CD4-positive, alpha-beta T cell treated with Interleukin-15 for 4 hours (primary cell): ENCODE results near the gene TMEM72.

ENCODE experiments used
- DNase-seq: peaks from one replicate; pipeline ENCODE4 v3.0.0-alpha.2; 2020; ENCODE audit warnings: low spot score

TMEM72 gene

DNA sequence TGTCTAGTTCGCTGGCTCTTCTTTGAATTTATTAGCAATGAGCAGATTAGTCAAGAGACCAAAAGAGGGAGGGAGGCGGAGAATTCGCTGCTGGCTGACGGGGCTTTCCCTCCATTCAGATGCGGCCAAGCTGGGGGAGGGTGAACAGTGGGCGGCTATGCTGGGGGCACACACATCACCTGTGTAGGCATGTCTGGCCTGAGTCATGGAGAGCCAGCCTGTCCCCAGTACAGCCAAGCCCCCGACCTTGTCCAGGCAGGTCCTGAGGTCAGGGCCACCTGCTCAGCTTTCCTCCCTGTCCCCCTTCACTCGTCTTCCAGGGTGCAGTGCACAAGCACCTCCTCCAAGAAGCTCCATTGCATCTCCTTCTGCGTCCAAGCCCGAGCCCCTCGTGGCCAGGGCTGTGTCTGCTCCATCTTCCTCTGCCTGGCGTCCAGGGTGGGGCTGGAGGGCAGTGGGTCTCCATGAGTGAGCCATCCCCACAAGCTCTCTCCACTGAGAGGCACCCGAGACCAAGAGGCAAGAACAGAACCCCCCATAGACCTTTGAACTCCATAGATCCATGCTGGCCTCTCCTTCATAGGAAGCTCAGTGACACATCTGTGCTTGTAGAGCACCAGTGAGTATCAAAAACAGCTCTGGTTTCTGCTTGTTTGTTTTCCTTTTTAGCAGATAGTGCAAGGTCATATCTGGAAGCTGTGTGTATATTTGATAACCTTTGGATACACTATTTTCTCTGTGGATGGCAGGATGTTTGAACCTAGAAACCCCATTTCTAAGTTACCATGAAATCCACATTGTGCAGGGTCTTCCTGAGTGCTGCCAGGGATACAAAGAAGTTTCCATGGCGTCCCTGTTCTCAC lies 69.4 kb downstream of the TMEM72 start:
- DNase-seq = no peak

DNA sequence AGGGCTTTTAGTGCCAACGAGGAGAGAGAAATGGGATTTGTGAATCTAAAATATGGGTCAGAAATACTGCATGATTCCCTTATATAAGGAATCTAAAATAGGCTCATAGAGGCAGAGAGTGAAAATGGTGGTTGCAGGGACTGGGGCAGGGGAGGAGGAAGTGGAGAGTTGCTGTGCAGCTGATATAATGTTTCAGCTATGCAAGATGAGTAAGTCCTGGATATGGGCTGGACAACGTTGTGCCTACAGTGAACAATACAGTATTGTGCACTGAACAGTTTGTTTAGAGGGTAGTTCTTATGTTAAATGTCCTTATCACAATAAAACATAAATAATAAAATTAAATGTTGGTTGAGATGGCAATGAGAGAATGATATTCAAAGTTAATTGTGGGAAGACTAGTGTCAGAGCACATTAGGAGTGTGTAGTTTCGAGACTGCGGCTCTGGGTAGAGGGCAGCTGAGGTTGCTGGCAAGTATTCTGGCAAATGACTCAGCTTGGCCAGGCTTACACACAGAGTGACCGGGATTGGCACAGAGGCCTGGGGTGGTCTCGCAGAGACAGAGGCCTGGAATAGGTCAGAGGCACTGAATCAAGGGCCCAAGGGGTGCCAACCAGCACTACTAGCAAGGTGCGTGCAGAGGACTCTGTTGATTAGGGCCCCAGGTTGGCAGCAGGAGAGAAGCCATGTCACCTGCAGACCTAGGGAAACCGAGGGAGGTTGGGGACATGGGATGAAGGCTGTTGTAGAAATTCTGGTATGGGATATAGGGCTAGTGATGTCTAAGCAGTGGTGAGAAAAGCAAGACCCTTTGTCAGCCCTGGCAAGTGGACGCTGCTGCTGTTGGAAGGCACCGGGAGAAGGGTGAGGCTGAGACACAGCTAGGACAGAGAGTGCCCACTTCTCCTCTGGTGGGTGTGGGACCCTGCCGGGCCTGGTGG lies 70.3 kb downstream of the TMEM72 start:
- no peak for DNase-seq

DNA sequence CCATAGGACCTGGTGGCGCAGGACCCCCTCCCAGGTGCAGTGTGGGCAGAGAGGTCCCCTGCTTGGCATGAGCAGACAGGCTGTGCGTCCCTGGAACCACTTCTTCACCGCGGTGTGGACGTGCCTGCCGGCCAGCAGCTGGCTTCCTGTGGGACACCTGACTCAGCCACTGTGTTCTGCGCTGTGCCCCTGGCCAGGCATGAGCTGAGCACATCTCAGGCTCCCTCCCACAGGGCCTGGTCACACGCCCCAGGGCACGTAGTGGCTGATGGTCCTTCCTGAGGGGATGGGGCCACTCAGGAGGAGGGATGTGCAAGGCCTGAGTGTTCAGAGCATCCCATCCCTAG lies 71.0 kb downstream of the TMEM72 start:
- DNase-seq = no peak

- DNase-seq = no peak
Observed at GRCh38 chr10:44982496-44982895, 71.4 kb downstream of the TMEM72 start.

GRCh38 chr10:44983066-44983894 lies 72.1 kb downstream of the TMEM72 start:
- DNase-seq = no peak

DNA sequence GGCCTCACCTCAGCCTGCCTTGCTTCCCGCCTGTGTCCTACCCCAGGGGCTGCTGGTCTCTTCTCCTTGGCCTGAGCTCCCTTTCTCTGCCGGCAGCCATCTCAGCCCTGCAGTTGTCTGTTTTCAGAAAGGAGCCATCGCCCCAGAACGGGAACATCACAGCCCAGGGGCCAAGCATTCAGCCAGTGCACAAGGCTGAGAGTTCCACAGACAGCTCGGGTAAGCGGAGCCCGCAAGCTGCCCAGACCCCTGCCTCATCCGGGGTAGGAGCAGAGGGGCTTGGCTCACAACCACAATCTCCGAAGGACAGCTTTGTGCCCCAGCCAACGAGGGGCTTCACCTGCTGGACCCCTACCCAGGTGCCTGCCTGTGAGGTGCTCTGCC lies 72.8 kb downstream of the TMEM72 start:
- DNase-seq = no peak

DNA sequence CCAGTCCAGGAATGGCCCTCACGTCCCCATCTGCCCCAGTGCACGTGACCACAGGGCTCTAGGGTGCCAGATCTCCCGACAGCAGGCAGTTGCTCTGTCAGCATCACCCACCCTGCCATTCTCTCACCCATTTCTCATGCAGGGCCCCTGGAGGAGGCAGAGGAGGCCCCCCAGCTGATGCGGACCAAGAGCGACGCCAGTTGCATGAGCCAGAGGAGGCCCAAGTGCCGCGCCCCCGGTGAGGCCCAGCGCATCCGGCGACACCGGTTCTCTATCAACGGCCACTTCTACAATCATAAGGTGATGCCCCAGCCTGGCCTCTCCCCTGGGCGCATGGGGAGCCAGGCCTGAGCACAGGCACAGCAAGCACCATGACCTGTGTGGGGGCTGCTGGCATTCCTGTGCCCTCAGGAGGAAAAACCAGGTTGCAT lies 73.5 kb downstream of the TMEM72 start:
- no peak for DNase-seq

DNA sequence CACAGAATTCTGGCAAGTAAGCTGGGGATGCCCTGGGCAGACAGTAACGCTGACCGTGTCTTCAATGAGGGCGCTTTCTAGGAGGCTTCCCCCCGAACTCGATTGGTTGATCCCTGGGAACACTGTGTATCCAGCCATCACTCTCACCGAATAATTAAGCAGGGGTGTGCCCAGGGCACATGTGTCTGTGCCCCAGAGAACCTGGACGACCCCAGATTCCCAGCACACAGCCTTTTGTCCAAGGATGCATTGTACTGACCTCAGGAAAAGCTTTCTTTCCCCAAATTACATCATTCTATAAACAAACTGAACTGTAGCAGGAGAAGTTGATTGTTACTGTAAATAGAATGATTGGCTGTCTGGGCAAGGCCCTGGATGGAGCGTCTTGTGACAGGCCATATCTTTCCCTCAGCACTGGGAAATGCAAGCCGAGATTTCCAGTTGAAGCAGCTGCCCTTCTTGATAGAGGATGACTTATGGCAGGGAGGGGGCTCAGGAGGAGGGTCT lies 74.1 kb downstream of the TMEM72 start:
- no peak for DNase-seq

GRCh38 chr10:44986179-44986578 lies 75.0 kb downstream of the TMEM72 start:
- DNase-seq = no peak
